Osteoblast (primary cell): Measurements from ENCODE around the gene AARS2. TPM values are rescaled to one million over a fixed set of nuclear protein-coding genes. Genes with fewer than 3 reads are reported as not detected.

Experiments used
- DNase-seq: peaks from one replicate; pipeline ENCODE4 v3.0.0; 2011; ENCODE audit warnings: low spot score, mixed read lengths; ENCODE audit not compliant: insufficient read length; ENCODE audit errors: missing footprints
- H2AFZ ChIP-seq: 2 replicates; pipeline ENCODE4 v1.6.0; 2011; ENCODE audit warnings: mild to moderate bottlenecking, low read length
- H3K27ac ChIP-seq: 2 replicates; pipeline ENCODE4 v1.5.1; 2011; ENCODE audit warnings: mild to moderate bottlenecking, low read depth, low read length, moderate library complexity
- H3K27me3 ChIP-seq: 2 replicates; pipeline ENCODE4 v1.6.0; 2012; ENCODE audit warnings: mild to moderate bottlenecking, control low read depth, inconsistent platforms, low read length, moderate library complexity; ENCODE audit not compliant: insufficient read depth
- H3K36me3 ChIP-seq: 2 replicates; pipeline ENCODE4 v1.5.1; 2011; ENCODE audit warnings: mild to moderate bottlenecking, low read length, control low read depth, moderate library complexity; ENCODE audit not compliant: insufficient read depth
- H3K4me1 ChIP-seq: 2 replicates; pipeline ENCODE4 v1.5.1; 2011; ENCODE audit warnings: mild to moderate bottlenecking, low read length, control low read depth, moderate library complexity; ENCODE audit not compliant: insufficient read depth
- H3K4me2 ChIP-seq: 2 replicates; pipeline ENCODE4 v1.6.0; 2011; ENCODE audit warnings: mild to moderate bottlenecking, low read length; ENCODE audit not compliant: insufficient read depth
- H3K4me3 ChIP-seq: fragments of 200-600 bp; sonication (generic); 3 replicates; pipeline ENCODE4 v1.5.1; 2012; ENCODE audit warnings: mild to moderate bottlenecking, low read length, inconsistent platforms; ENCODE audit not compliant: insufficient read depth
- H3K79me2 ChIP-seq: 2 replicates; pipeline ENCODE4 v1.6.0; 2012; ENCODE audit warnings: mild to moderate bottlenecking, low read length, control low read depth, inconsistent platforms; ENCODE audit not compliant: insufficient read depth
- H3K9me3 ChIP-seq: 2 replicates; pipeline ENCODE4 v1.5.1; 2011; ENCODE audit warnings: low read depth, low read length, control low read depth
- H4K20me1 ChIP-seq: 2 replicates; pipeline ENCODE4 v1.6.0; 2012; ENCODE audit warnings: mild to moderate bottlenecking, low read length, control low read depth; ENCODE audit not compliant: insufficient read depth
- total RNA-seq: library from RNA; depleted of rRNA; stranded (reverse); fragments of >200 nt; gene quantifications from 2 replicates; pipeline ENCODE4 v1.2.3, GENCODE V29; 2012
- TF ChIP-seq, protein P1 (sequence below): IDR thresholded peaks from 2 replicates; pipeline ENCODE4 v1.5.1; 2011; ENCODE audit warnings: mild to moderate bottlenecking, low read depth, low read length, moderate library complexity; ENCODE audit errors: extremely low read depth

AARS2 gene
- total RNA-seq, 1 donor = 6.2 TPM

- TF ChIP-seq, protein P1, sequence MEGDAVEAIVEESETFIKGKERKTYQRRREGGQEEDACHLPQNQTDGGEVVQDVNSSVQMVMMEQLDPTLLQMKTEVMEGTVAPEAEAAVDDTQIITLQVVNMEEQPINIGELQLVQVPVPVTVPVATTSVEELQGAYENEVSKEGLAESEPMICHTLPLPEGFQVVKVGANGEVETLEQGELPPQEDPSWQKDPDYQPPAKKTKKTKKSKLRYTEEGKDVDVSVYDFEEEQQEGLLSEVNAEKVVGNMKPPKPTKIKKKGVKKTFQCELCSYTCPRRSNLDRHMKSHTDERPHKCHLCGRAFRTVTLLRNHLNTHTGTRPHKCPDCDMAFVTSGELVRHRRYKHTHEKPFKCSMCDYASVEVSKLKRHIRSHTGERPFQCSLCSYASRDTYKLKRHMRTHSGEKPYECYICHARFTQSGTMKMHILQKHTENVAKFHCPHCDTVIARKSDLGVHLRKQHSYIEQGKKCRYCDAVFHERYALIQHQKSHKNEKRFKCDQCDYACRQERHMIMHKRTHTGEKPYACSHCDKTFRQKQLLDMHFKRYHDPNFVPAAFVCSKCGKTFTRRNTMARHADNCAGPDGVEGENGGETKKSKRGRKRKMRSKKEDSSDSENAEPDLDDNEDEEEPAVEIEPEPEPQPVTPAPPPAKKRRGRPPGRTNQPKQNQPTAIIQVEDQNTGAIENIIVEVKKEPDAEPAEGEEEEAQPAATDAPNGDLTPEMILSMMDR = no peak
- H3K27me3 ChIP-seq = peaks cover 50% of the 10 kb centered on the region
- H3K4me3 ChIP-seq = no peak overlapping the region
- no peaks in the 10 kb centered on the region for H3K4me1 ChIP-seq
- no peaks in the 10 kb centered on the region for H3K36me3 ChIP-seq
- no peaks in the 10 kb centered on the region for H3K79me2 ChIP-seq
- H3K27ac ChIP-seq = no peak overlapping the region
- H4K20me1 ChIP-seq = peaks cover 4% of the 10 kb centered on the region
- H3K4me2 ChIP-seq = no peak overlapping the region
- H2AFZ ChIP-seq = no peak overlapping the region
- no peaks in the 10 kb centered on the region for H3K9me3 ChIP-seq
- DNase-seq = no peak
Measured at GRCh38 chr6:44341095-44341890, 28.1 kb upstream of the AARS2 start.

DNA sequence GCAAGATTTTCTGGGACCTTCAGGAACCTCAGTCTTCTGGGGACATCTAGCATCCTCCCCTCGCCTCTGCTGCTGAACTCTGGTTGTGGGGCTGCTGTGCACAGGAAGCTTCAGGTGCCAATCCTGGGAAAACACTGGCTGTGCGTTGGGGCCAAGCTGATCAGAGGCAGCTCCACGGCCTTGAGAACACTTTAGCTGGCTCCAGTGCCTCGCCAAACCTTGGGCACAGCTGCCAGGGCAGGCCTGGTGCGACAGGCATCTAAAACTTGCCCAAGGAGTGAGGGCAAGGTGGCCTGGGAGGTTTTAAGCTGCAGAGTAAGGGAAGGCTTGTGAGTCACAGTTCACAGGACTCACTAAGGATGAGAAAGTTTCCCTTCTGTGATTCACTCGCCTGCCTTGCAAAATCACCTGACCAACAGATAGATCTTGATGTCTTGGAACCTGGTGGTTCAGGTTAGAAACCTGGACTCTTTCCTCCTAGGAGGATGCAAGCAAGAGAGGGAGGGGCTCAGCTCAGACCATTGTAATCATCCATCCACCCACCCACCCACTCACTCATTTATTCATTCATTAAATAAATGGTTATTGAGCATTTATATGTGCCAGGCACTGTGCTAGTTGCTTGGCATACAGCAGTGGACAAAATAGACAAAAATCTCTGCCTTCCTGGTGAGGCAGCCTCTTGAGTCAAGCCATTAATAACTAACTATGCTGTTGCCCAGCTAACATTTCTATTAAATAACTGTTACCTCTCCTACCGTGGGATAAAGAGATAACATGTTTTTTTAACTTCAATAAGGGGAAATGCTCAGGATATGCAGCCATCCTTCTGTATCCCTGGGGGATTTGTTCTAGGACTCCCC is 26.8 kb upstream of the AARS2 start:
- H3K27me3 ChIP-seq = peaks cover 51% of the 10 kb centered on the region
- peaks cover 4% of the 10 kb centered on the region for H4K20me1 ChIP-seq
- H3K9me3 ChIP-seq = no peaks in the 10 kb centered on the region
- no peaks in the 10 kb centered on the region for H3K4me1 ChIP-seq
- no peak overlapping the region for H3K4me2 ChIP-seq
- no peak overlapping the region for H3K4me3 ChIP-seq
- DNase-seq = peak; percentile 73
- TF ChIP-seq, protein P1 = no peak
- no peak overlapping the region for H3K27ac ChIP-seq
- no peaks in the 10 kb centered on the region for H3K79me2 ChIP-seq
- no peaks in the 10 kb centered on the region for H3K36me3 ChIP-seq
- H2AFZ ChIP-seq = no peak overlapping the region

DNA sequence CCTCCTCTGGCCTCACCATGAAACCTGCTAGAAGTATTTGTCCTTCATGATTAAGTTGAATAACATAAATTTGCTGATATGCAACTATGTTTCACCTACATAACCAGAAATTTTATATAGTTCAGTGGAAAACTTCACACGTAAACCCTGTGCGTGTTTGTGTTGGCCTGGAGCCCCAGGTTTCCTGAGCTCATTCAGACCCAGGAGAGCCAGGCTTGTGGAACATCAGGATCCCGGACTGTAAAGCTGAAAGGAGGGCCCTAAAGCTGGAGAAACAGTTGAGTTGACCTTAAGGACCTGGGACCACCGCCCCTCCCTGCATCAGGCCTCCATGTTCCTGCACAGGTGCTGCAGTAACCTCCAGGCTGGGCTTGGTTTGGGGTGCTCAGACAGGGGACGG is 26.2 kb upstream of the AARS2 start:
- H3K27ac ChIP-seq = no peak overlapping the region
- TF ChIP-seq, protein P1 = no peak
- H3K79me2 ChIP-seq = no peaks in the 10 kb centered on the region
- H3K4me3 ChIP-seq = no peak overlapping the region
- H4K20me1 ChIP-seq = peaks cover 4% of the 10 kb centered on the region
- H3K4me1 ChIP-seq = no peaks in the 10 kb centered on the region
- H3K4me2 ChIP-seq = no peak overlapping the region
- peak; percentile 27 for DNase-seq
- H2AFZ ChIP-seq = no peak overlapping the region
- peaks cover 46% of the 10 kb centered on the region for H3K27me3 ChIP-seq
- no peaks in the 10 kb centered on the region for H3K9me3 ChIP-seq
- H3K36me3 ChIP-seq = no peaks in the 10 kb centered on the region
